Calu3 (cell line): ENCODE data around the gene CRYBB2. TPM values are rescaled to one million over a fixed set of nuclear protein-coding genes. Genes with fewer than 3 reads are reported as not detected.
"Not testable (repeated sequence)": the region's sequence is repeated elsewhere in the genome, so short reads cannot be mapped to it uniquely, and the experiment has no call there.

Experiments used
- BruUV-seq: library from RNA; stranded (reverse); fragments of 400-500 nt; replicated peaks from 2 replicates; lab custom pipeline; 2021; lab: Mats Ljungman, UMichigan
- CTCF ChIA-PET: fragments of 300-600 bp; sonication (Branson Sonifier 250); formaldehyde crosslinking; loops from one replicate; lab custom pipeline; 2022; ENCODE audit warnings: antibody characterized with exemption; lab: Charles Lee
- DNase-seq: peaks from one replicate; pipeline ENCODE4 v3.0.0; 2022
- H3K27ac Mint-ChIP-seq: one replicate; pipeline ENCODE4 v1.8.0; 2022; ENCODE audit warnings: mixed read lengths; ENCODE audit not compliant: unreplicated experiment
- H3K27me3 Mint-ChIP-seq: one replicate; pipeline ENCODE4 v1.8.0; 2022; ENCODE audit warnings: mixed read lengths; ENCODE audit not compliant: unreplicated experiment
- H3K36me3 Mint-ChIP-seq: one replicate; pipeline ENCODE4 v1.8.0; 2022; ENCODE audit warnings: mild to moderate bottlenecking, moderate library complexity, mixed read lengths; ENCODE audit not compliant: insufficient read depth, unreplicated experiment
- H3K4me1 Mint-ChIP-seq: one replicate; pipeline ENCODE4 v1.8.0; 2022; ENCODE audit warnings: mild to moderate bottlenecking, low read depth, mixed read lengths; ENCODE audit not compliant: unreplicated experiment
- H3K4me3 Mint-ChIP-seq: one replicate; pipeline ENCODE4 v1.8.0; 2022; ENCODE audit warnings: mild to moderate bottlenecking, low read depth, moderate library complexity, mixed read lengths; ENCODE audit not compliant: unreplicated experiment
- H3K9me3 Mint-ChIP-seq: one replicate; pipeline ENCODE4 v1.8.0; 2022; ENCODE audit warnings: low read depth, mixed read lengths; ENCODE audit not compliant: unreplicated experiment
- intact Hi-C: fragments of 100-400 bp; cut with micrococcal nuclease; formaldehyde crosslinking; loops from one replicate; pipeline ENCODE4 v1.10.0; 2022; ENCODE audit not compliant: unreplicated experiment
- total RNA-seq: library from RNA; stranded (reverse); gene quantifications from 2 replicates; pipeline ENCODE4 v1.2.3, GENCODE V29; 2022
- TF ChIP-seq, protein P1 (sequence below): fragments of 200-600 bp; IDR thresholded peaks from one replicate; pipeline ENCODE4 v1.8.0; 2022; ENCODE audit warnings: antibody characterized with exemption; ENCODE audit not compliant: unreplicated experiment

CRYBB2 gene
- total RNA-seq, 1 experiment from 2014 or later: 0.42 TPM

GRCh38 chr22:25200967-25201366 is 18.5 kb upstream of the CRYBB2 start:
- Mint-ChIP-seq H3K4me3 (no peak overlapping the region), H3K27ac (no peak overlapping the region), H3K36me3 (peaks cover 6% of the 10 kb centered on the region), H3K9me3 (no peaks in the 10 kb centered on the region), H3K27me3 (no peaks in the 10 kb centered on the region), H3K4me1 (no peaks in the 10 kb centered on the region)
- no TSS peak for BruUV-seq
- TF ChIP-seq, protein P1, sequence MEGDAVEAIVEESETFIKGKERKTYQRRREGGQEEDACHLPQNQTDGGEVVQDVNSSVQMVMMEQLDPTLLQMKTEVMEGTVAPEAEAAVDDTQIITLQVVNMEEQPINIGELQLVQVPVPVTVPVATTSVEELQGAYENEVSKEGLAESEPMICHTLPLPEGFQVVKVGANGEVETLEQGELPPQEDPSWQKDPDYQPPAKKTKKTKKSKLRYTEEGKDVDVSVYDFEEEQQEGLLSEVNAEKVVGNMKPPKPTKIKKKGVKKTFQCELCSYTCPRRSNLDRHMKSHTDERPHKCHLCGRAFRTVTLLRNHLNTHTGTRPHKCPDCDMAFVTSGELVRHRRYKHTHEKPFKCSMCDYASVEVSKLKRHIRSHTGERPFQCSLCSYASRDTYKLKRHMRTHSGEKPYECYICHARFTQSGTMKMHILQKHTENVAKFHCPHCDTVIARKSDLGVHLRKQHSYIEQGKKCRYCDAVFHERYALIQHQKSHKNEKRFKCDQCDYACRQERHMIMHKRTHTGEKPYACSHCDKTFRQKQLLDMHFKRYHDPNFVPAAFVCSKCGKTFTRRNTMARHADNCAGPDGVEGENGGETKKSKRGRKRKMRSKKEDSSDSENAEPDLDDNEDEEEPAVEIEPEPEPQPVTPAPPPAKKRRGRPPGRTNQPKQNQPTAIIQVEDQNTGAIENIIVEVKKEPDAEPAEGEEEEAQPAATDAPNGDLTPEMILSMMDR: no peak
- no peak for DNase-seq
- CTCF ChIA-PET: interaction anchor here (0.9 kb wide), 1 partner anchor 120 kb away, joined by 3 read pairs; no protein-coding TSS in a partner anchor
- intact Hi-C loops: no loop called here

DNA sequence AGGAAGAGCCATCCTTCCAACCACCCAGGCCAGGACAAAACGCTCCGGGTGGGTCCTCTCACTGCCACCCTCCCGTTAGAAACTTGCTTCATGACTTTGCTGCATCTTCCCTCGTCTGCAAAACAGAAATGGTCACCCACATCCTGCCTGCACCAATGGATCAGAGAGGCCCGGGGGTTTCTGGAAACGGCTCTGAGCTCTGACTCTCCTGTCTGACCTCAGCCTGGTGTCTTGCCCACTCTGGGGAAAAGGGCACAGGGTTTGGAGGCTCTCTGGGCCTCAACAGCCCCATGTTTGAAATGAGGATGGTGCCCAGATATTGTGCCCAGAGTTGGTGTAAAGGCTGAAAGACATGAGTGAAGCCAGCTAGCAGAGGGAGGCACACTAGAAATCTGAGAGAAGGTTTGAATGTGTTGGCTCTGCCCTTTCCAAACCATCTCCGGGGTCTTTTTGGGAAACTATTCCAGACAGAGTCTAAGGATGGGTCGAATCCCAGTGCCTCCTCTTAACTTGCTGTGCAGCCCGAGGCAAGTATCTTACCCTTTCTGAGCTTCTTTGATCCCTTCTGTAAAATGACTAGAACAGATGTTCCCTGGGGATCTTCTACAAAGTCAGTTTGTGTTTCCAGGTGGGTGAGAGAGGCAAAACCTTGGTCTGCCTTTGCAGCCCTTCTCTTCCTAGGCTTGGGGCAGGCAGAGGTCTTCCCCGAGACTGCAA is 17.7 kb upstream of the CRYBB2 start:
- H3K9me3 Mint-ChIP-seq: no peaks in the 10 kb centered on the region

DNA sequence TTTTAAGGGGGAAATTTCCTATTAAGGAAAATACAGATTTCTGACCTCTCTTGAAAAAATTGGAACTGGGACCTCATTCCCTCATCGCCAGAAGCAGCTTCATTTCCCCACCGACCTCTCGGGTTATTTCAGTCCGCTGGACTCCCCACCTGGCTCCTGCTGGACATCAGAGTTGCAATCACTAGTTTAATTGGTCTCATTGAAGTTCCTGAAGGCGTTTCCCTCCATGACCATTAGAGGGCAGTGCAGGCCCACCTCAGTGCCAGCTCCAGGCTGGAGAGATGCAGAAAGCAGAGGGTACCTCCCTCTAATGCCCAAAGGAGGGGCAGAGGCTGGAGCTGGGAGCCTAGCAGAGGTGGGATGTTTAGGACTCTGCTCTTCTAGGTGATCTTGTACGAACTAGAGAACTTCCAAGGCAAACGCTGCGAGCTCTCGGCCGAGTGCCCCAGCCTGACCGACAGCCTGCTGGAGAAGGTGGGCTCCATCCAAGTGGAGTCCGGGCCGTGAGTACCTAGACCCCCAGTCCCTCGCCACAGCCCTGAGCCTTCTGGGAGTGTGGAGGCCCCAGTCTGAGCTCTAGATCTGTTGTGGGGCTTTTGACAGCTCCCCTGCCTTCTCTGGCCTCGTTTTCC is 17.0 kb upstream of the CRYBB2 start:
- TF ChIP-seq, protein P1: peak; percentile 76
- CTCF ChIA-PET: interaction anchor here (0.6 to 1.2 kb wide), 5 partner anchors 9 to 244 kb away, joined by 3 to 5 read pairs (median 3); no protein-coding TSS in a partner anchor
- Mint-ChIP-seq H3K9me3 (no peaks in the 10 kb centered on the region), H3K36me3 (peaks cover 6% of the 10 kb centered on the region), H3K4me3 (no peak overlapping the region), H3K27ac (peak overlapping the region; percentile 58), H3K4me1 (no peaks in the 10 kb centered on the region), H3K27me3 (no peaks in the 10 kb centered on the region)
- BruUV-seq: no TSS peak
- peak; percentile 78 for DNase-seq
- intact Hi-C loops: no loop called here

More for the DNA sequence above, 17.7 kb upstream of the CRYBB2 start:
- H3K4me3 Mint-ChIP-seq: no peak overlapping the region
- BruUV-seq: no TSS peak
- peaks cover 6% of the 10 kb centered on the region for H3K36me3 Mint-ChIP-seq
- H3K27ac Mint-ChIP-seq: peak overlapping the region; percentile 58
- CTCF ChIA-PET: interaction anchor here (0.6 to 1.2 kb wide), 6 partner anchors 10 to 243 kb away, joined by 3 to 5 read pairs (median 3); no protein-coding TSS in a partner anchor
- no peaks in the 10 kb centered on the region for H3K27me3 Mint-ChIP-seq
- no peaks in the 10 kb centered on the region for H3K4me1 Mint-ChIP-seq
- TF ChIP-seq, protein P1: no peak
- DNase-seq: no peak
- intact Hi-C loops: no loop called here

GRCh38 chr22:25203082-25203481 is 16.4 kb upstream of the CRYBB2 start:
- H3K9me3 Mint-ChIP-seq: no peaks in the 10 kb centered on the region
- no peak overlapping the region for H3K4me3 Mint-ChIP-seq
- TF ChIP-seq, protein P1: no peak
- peaks cover 6% of the 10 kb centered on the region for H3K36me3 Mint-ChIP-seq
- H3K27ac Mint-ChIP-seq: no peak overlapping the region
- CTCF ChIA-PET: no interaction called here
- no peaks in the 10 kb centered on the region for H3K4me1 Mint-ChIP-seq
- H3K27me3 Mint-ChIP-seq: no peaks in the 10 kb centered on the region
- intact Hi-C loops: no loop called here
- no peak for DNase-seq
- no TSS peak for BruUV-seq

GRCh38 chr22:25204547-25204946 is 14.9 kb upstream of the CRYBB2 start:
- H3K36me3 Mint-ChIP-seq, H3K4me3 Mint-ChIP-seq, intact Hi-C loops, H3K4me1 Mint-ChIP-seq, CTCF ChIA-PET, H3K9me3 Mint-ChIP-seq, H3K27me3 Mint-ChIP-seq, BruUV-seq, H3K27ac Mint-ChIP-seq, DNase-seq: not testable (repeated sequence)
